HG03565 (cell line): ENCODE measurements around the gene HOXA4.

Source experiments
- ATAC-seq: cut with Tn5 transposase; IDR thresholded peaks from one replicate; pipeline ENCODE4 v1.9.1; 2021; ENCODE audit warnings: mild to moderate bottlenecking, moderate library complexity; ENCODE audit not compliant: unreplicated experiment

HOXA4 gene

GRCh38 chr7:27130540-27131389 is at the start of gene HOXA4:
TSS of gene HOXA4 (minus strand) at chr7:27130757. CDS start at chr7:27130733, 24 bp downstream.
- no peak for ATAC-seq

GRCh38 chr7:27179503-27180430 is 49.2 kb upstream of the HOXA4 start:
- no peak for ATAC-seq

GRCh38 chr7:27179030-27179429 is 48.5 kb upstream of the HOXA4 start:
- ATAC-seq = no peak

GRCh38 chr7:27178366-27178765 is 47.8 kb upstream of the HOXA4 start:
- ATAC-seq = no peak

GRCh38 chr7:27177795-27178320 is 47.3 kb upstream of the HOXA4 start:
- no peak for ATAC-seq

GRCh38 chr7:27176962-27177794 is 46.6 kb upstream of the HOXA4 start:
- ATAC-seq = no peak

- ATAC-seq = no peak
Measured at GRCh38 chr7:27176524-27176845, 45.9 kb upstream of the HOXA4 start.

- no peak for ATAC-seq
Measured at GRCh38 chr7:27175626-27176523, 45.3 kb upstream of the HOXA4 start.

GRCh38 chr7:27174874-27175625 is 44.5 kb upstream of the HOXA4 start:
- ATAC-seq = no peak

GRCh38 chr7:27173956-27174873 is 43.7 kb upstream of the HOXA4 start, which contains the start of gene HOXA10:
TSS of gene HOXA10 (minus strand) at chr7:27174320. CDS start at chr7:27174306, 14 bp downstream.
- ATAC-seq = no peak

GRCh38 chr7:27173511-27173955 is 43.0 kb upstream of the HOXA4 start:
- ATAC-seq = no peak

- no peak for ATAC-seq
Measured at GRCh38 chr7:27172823-27173510, 42.4 kb upstream of the HOXA4 start.

- no peak for ATAC-seq
Measured at GRCh38 chr7:27172315-27172774, 41.8 kb upstream of the HOXA4 start.

- no peak for ATAC-seq
Measured at GRCh38 chr7:27171637-27172314, 41.2 kb upstream of the HOXA4 start.

- no peak for ATAC-seq
Measured at GRCh38 chr7:27171325-27171636, 40.7 kb upstream of the HOXA4 start.

GRCh38 chr7:27170426-27171324 is 40.1 kb upstream of the HOXA4 start:
- no peak for ATAC-seq
